Activated naive CD4-positive, alpha-beta T cell treated with anti-CD3 and anti-CD28 coated beads, Interleukin-2, amount 10 ng/mL, durations not matched to agents 7 days and 5 days (primary cell): ENCODE data around the gene CNNM1.

Source experiments
- CTCF ChIA-PET: fragments of 350-600 bp; sonication (Branson Sonifier 250); formaldehyde crosslinking; loops from one replicate; lab custom pipeline; 2021; ENCODE audit warnings: antibody characterized with exemption; lab: Charles Lee
- DNase-seq: peaks from one replicate; pipeline ENCODE4 v3.0.0-alpha.2; 2020
- H3K27ac Mint-ChIP-seq: one replicate; pipeline ENCODE4 v1.8.0; 2021; ENCODE audit warnings: mild to moderate bottlenecking, moderate library complexity, mixed read lengths
- H3K27me3 Mint-ChIP-seq: one replicate; pipeline ENCODE4 v1.8.0; 2021; ENCODE audit warnings: mild to moderate bottlenecking, mixed read lengths
- H3K36me3 Mint-ChIP-seq: one replicate; pipeline ENCODE4 v1.8.0; 2021; ENCODE audit warnings: mixed read lengths
- H3K4me1 Mint-ChIP-seq: one replicate; pipeline ENCODE4 v1.8.0; 2021; ENCODE audit warnings: mixed read lengths
- H3K4me3 Mint-ChIP-seq: one replicate; pipeline ENCODE4 v1.8.0; 2021; ENCODE audit warnings: mild to moderate bottlenecking, moderate library complexity, mixed read lengths
- H3K9me3 Mint-ChIP-seq: one replicate; pipeline ENCODE4 v1.8.0; 2021; ENCODE audit warnings: mixed read lengths

Gene CNNM1

DNA sequence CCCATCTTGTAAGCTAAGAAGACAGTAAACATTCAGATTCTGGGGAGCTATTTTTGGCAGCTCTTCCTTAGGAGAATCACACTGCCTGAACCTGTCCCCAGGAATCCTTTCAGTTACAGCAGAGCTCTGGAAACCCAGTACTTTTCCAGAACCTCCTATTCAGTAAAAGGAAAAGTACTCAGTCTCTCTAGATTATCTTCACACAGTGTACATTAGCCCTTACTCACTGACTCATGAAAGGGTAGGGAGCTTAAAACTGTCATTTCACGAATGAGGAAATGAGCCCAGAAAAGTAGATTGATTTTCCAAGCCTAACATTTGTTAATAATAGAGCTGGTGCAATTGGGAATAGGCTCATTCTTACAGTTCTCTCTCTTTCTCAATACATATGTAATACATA is 3.9 kb upstream of the CNNM1 start:
- peaks cover 5% of the 10 kb centered on the region for H3K4me1 Mint-ChIP-seq
- no peaks in the 10 kb centered on the region for H3K9me3 Mint-ChIP-seq
- DNase-seq: no peak
- peaks cover 28% of the 10 kb centered on the region for H3K27me3 Mint-ChIP-seq
- CTCF ChIA-PET: no interaction called here
- no peaks in the 10 kb centered on the region for H3K36me3 Mint-ChIP-seq
- H3K27ac Mint-ChIP-seq: no peak overlapping the region
- H3K4me3 Mint-ChIP-seq: no peak overlapping the region

DNA sequence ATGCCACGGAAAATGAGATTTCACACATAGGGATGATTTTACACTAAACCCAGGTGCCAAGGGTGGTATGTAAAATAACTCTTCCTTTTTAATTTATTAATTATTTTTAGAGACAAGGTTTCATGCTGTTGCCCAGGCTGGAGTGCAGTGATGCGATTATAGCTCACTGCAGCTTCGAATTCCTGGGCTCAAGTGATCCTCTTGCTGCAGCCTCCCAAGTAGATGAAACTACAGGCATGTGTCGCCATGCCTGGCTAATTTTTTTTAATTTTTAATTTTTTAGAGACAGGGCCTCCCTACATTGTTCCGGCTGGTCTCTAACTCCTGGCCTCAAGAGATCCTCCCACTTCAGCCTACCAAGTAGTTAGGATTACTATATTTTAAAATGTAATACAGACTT is 2.3 kb upstream of the CNNM1 start:
- CTCF ChIA-PET: interaction anchor here (0.6 kb wide), 1 partner anchor 747 kb away, joined by 3 read pairs; no protein-coding TSS in a partner anchor
- Mint-ChIP-seq H3K36me3 (peaks cover under 1% of the 10 kb centered on the region), H3K27ac (no peak overlapping the region), H3K9me3 (no peaks in the 10 kb centered on the region), H3K4me3 (no peak overlapping the region), H3K27me3 (peaks cover 40% of the 10 kb centered on the region), H3K4me1 (peaks cover 14% of the 10 kb centered on the region)
- DNase-seq: no peak

DNA sequence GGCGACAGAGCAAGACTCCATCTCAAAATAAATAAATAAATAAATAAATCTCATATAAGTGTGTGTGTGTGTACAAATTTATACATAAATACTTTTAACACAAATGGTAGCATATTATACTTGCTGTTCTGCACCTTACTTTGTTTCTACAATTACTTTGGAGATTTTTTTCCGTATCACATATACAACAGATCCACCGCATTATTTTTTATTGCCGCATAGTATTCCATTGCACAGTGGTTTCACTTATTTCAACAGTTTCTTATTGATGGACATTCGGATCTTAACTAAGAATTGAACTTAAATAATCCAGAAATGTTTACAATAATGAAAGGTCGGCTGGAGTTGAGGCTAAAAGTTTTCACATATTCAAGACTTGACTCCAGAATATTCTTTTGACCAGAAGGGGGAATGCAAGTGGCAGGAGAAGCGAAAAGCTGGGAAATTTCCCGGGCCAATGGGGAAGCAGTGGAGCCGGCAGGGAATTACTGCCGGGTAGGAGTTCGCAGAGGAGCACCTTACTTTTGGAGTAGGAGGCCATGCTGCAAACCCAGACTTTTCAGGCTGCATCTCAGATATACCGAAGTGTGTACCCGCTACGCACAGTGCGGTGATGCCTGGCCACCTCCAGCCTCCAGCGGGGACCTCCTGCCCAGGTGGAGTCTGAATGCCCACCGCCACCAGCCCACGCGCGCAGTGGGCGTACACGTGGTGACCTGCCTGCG is 415 bp upstream of the CNNM1 start:
- H3K36me3 Mint-ChIP-seq: peaks cover 2% of the 10 kb centered on the region
- no peak overlapping the region for H3K27ac Mint-ChIP-seq
- no peak for DNase-seq
- peak overlapping the region; percentile 65 for H3K4me3 Mint-ChIP-seq
- peaks cover 14% of the 10 kb centered on the region for H3K4me1 Mint-ChIP-seq
- H3K27me3 Mint-ChIP-seq: peaks cover 52% of the 10 kb centered on the region
- no peaks in the 10 kb centered on the region for H3K9me3 Mint-ChIP-seq
- CTCF ChIA-PET: no interaction called here

DNA sequence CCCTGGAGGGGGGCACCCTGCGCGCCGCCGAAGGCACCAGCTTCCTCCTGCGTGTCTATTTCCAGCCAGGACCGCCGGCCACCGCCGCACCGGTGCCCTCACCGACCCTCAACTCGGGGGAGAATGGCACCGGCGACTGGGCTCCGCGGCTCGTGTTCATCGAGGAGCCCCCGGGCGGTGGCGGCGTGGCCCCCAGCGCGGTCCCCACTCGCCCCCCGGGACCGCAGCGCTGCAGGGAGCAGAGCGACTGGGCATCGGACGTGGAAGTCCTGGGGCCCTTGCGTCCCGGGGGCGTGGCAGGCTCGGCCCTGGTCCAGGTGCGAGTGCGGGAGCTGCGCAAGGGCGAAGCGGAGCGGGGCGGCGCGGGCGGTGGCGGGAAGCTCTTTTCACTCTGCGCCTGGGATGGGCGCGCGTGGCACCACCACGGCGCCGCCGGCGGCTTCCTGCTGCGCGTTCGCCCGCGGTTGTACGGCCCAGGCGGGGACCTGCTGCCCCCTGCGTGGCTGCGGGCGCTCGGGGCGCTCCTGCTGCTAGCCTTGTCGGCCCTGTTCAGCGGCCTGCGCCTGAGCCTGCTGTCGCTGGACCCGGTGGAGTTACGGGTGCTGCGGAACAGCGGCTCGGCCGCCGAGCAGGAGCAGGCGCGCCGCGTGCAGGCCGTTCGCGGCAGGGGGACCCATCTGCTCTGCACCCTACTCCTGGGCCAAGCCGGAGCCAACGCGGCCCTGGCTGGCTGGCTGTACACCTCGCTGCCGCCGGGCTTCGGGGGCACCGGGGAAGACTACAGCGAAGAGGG is 594 bp downstream of the CNNM1 start:
- Mint-ChIP-seq H3K27me3 (peaks cover 52% of the 10 kb centered on the region), H3K4me3 (peak overlapping the region; percentile 65), H3K4me1 (peaks cover 14% of the 10 kb centered on the region), H3K36me3 (peaks cover 2% of the 10 kb centered on the region), H3K9me3 (no peaks in the 10 kb centered on the region), H3K27ac (no peak overlapping the region)
- peak; percentile 38 for DNase-seq
- CTCF ChIA-PET: no interaction called here

DNA sequence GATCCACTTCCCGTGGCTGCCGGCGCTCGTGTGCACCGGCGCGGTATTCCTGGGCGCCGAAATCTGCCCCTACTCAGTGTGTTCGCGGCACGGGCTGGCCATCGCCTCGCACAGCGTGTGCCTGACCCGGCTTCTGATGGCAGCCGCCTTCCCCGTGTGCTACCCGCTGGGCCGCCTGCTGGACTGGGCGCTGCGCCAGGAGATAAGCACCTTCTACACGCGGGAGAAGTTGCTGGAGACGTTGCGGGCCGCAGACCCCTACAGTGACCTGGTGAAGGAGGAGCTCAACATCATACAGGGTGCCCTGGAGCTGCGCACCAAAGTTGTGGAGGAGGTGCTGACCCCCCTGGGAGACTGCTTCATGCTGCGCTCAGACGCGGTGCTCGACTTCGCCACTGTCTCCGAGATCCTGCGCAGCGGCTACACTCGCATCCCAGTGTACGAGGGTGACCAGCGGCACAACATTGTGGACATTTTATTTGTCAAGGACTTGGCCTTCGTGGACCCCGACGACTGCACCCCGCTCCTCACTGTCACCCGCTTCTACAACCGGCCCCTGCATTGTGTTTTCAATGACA is 1.3 kb downstream of the CNNM1 start:
- DNase-seq: no peak
- CTCF ChIA-PET: no interaction called here
- Mint-ChIP-seq H3K27ac (no peak overlapping the region), H3K4me1 (peaks cover 14% of the 10 kb centered on the region), H3K36me3 (peaks cover 2% of the 10 kb centered on the region), H3K27me3 (peaks cover 52% of the 10 kb centered on the region), H3K4me3 (peak overlapping the region; percentile 53), H3K9me3 (no peaks in the 10 kb centered on the region)

DNA sequence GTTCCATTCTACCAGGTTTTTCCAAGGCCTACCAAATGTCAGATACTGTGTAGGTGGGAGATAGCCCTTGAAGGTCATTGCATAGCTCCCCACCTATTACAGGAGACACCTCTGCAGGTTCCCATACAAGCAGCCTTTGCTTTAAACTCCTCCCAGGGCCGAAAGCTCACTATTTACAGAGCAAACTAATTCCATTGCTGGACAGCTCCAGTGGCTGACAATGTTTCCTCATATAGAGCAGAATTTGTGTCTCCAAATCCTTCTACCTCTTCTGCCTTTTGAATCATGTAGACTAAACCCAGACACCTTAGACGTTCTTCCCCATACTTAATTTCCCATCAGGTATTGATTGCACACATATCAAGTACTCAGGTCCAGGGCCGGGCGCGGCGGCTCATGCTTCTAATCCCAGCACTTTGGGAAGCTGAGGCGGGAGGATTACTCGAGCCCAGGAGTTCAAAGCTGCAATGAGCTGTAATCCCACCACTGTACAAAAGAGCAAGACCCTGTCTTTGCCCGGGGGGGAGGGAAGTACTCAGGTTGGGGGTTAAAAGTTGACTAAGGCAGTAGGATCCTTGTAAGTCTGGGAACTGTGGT is 2.1 kb downstream of the CNNM1 start:
- CTCF ChIA-PET: no interaction called here
- Mint-ChIP-seq H3K27ac (peak overlapping the region; percentile 12), H3K27me3 (peaks cover 47% of the 10 kb centered on the region), H3K4me3 (peak overlapping the region; percentile 53), H3K36me3 (peaks cover 2% of the 10 kb centered on the region), H3K9me3 (no peaks in the 10 kb centered on the region), H3K4me1 (peaks cover 14% of the 10 kb centered on the region)
- DNase-seq: no peak

DNA sequence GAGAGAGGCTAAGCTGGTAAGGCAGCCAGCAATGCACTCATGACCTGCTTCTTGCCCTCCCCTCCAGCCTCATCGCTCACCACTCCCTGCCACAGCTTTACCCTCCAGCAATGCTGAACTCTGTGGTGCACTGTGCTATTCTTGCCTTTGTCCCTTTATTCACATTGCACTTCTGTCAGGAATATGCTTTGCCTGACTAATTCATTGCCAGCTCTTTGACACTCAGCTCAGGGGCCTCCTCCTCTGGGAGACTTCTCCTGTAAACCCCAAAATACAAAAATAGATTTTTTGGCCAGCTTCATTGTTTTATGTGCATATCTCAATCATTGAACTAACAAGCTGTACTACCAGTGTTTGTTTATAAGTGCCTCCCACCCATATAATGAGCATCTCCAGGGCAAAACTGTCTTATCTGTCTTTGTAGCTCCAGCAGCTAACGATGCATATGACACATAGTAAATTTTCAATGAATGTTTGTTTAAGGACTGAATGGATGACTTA is 8.2 kb downstream of the CNNM1 start:
- H3K27ac Mint-ChIP-seq: no peak overlapping the region
- H3K4me3 Mint-ChIP-seq: no peak overlapping the region
- DNase-seq: no peak
- no peaks in the 10 kb centered on the region for H3K36me3 Mint-ChIP-seq
- no peaks in the 10 kb centered on the region for H3K9me3 Mint-ChIP-seq
- peaks cover 7% of the 10 kb centered on the region for H3K4me1 Mint-ChIP-seq
- peaks cover 12% of the 10 kb centered on the region for H3K27me3 Mint-ChIP-seq
- CTCF ChIA-PET: no interaction called here

DNA sequence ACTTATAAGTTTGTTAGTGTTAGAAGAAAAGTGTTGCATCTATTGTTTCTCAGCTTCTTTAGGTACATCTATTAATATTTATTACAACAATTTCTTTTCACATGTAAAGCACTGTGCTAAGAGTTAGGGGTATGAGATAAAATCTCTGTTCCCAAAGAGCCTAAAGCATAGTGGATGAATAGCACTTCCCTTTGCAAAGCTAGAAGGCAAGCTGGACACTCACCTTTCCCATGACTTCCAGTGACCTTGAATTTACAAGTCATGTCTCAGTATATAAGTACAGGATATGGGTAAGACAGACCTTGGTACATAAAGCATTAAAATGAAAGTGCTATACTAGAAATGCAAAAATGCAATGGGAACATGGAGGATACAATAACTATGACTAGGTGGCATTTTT is 8.7 kb downstream of the CNNM1 start:
- Mint-ChIP-seq H3K27me3 (peaks cover 7% of the 10 kb centered on the region), H3K9me3 (no peaks in the 10 kb centered on the region), H3K36me3 (no peaks in the 10 kb centered on the region), H3K4me1 (peaks cover 7% of the 10 kb centered on the region), H3K27ac (no peak overlapping the region), H3K4me3 (no peak overlapping the region)
- no peak for DNase-seq
- CTCF ChIA-PET: no interaction called here

DNA sequence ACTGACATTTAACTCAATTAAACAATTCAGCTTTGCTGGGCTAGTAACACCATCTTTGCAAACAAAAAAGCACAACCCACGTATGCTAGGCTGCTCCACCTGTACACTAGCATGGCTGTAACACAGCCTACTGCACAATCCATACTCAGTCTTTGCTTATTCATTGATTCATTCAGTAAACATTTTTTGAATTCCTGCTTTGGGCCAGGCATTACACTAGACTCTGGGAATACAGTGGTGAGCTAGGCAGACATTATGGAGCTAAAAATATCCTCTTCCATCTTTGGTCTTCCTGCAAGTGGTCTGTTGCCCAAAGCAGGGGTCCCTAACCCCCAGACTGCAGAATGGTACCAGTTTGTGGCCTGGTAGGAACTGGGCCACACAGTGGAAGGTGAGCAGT is 9.9 kb downstream of the CNNM1 start:
- DNase-seq: no peak
- H3K4me1 Mint-ChIP-seq: peaks cover 7% of the 10 kb centered on the region
- H3K4me3 Mint-ChIP-seq: no peak overlapping the region
- no peak overlapping the region for H3K27ac Mint-ChIP-seq
- no peaks in the 10 kb centered on the region for H3K36me3 Mint-ChIP-seq
- CTCF ChIA-PET: no interaction called here
- no peaks in the 10 kb centered on the region for H3K9me3 Mint-ChIP-seq
- H3K27me3 Mint-ChIP-seq: peaks cover 5% of the 10 kb centered on the region

DNA sequence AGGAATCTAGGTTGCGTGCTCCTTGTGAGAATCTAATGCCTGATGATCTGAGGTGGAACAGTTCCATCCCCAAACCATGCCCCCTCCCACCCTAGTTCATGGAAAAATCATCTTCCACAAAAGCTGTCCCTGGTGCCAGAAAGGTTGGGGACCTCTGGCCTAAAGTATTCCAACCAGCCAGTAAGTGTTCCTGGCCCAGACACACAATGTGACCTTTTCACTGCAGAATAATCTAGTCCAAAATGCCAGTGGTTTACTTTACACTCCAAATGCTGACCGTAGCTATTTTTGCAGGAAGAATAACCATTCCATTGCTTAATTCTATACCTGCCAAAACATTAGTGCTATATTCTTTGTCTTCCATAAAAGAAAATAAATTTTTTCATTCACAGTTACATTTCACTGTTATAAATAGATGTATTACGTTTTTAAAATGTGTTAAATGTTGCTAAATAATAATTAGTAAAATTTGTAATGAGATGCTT is 10.4 kb downstream of the CNNM1 start:
- Mint-ChIP-seq H3K27ac (no peak overlapping the region), H3K27me3 (peaks cover 5% of the 10 kb centered on the region), H3K9me3 (no peaks in the 10 kb centered on the region), H3K36me3 (no peaks in the 10 kb centered on the region), H3K4me1 (peaks cover 7% of the 10 kb centered on the region), H3K4me3 (no peak overlapping the region)
- no peak for DNase-seq
- CTCF ChIA-PET: no interaction called here

DNA sequence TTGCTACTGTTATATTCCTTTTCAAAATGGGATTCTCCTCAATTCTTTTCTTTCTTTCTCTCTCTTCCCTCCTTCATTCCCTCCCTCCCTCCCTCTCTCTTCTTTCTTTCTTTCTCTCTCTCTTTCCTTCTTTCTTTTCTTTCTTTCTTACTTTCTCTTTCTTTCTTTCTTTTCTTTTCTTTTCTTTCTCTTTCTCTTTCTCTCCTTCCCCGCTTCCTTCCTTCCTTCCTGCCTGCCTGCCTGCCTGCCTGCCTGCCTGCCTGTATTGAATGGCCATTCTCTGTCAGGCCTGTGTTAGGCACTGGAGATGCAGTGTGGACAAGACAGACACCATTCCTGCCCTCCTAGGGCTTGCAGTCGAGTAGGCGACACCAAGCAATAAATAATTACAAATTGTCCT is 11.5 kb downstream of the CNNM1 start:
- H3K27ac Mint-ChIP-seq: no peak overlapping the region
- peaks cover 7% of the 10 kb centered on the region for H3K4me1 Mint-ChIP-seq

DNA sequence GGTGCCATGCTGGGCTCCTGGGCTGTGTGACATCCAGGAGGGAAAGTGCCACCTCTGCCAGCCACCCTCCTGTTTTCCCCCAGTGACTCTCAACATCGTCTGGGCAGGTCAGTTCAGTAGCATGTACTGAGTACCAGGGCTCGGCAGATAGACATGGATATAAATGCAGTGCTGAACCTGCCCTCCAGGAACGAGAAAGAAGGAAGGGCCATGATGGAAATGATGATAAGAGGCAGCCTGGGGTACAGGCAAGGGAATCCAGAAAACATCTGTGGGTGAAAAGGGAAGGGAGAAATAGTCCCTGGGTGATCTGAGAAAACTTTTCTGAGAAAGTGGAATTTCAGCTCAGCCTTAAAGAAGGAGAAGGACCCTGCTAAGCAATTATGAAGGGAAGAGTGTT is 12.1 kb downstream of the CNNM1 start:
- no peak for DNase-seq
- Mint-ChIP-seq H3K4me1 (peaks cover 7% of the 10 kb centered on the region), H3K9me3 (no peaks in the 10 kb centered on the region), H3K4me3 (no peak overlapping the region), H3K27me3 (peaks cover 5% of the 10 kb centered on the region), H3K27ac (no peak overlapping the region), H3K36me3 (no peaks in the 10 kb centered on the region)
- CTCF ChIA-PET: no interaction called here

More for the DNA sequence above, 11.5 kb downstream of the CNNM1 start:
- Mint-ChIP-seq H3K36me3 (no peaks in the 10 kb centered on the region), H3K27me3 (peaks cover 5% of the 10 kb centered on the region), H3K4me3 (no peak overlapping the region), H3K9me3 (no peaks in the 10 kb centered on the region)
- CTCF ChIA-PET: no interaction called here
- no peak for DNase-seq

DNA sequence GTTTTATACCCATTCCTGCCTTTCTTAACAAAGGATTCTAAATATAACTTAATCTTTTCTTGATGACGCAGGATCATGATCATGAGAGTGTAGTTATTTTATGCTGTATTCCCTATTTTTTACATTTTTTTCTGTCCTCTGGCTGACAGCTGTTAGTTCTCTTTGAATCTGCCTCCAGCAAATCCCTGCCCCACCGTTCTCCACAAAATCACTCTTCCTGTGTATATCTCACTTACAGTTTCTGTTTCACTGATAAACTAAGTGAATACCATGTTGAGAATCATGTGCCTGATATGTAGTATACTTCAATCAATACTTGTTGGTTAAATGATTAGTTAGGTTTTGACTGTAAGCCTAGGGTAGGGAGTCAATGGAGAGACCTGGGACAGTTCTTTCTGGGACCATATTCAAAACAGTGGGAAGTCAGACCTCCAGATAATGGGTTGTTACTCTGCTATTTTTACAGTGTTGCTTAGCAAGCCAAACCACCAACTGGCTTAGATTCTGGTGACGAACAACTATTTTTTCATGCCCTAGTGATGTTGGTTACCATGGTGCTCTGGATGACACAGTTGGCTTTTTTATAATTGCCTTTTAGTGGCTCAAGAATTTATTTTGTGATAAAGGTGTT is 12.8 kb downstream of the CNNM1 start:
- Mint-ChIP-seq H3K4me3 (no peak overlapping the region), H3K27ac (no peak overlapping the region), H3K9me3 (no peaks in the 10 kb centered on the region), H3K27me3 (peaks cover 5% of the 10 kb centered on the region), H3K4me1 (peaks cover 7% of the 10 kb centered on the region), H3K36me3 (no peaks in the 10 kb centered on the region)
- CTCF ChIA-PET: no interaction called here
- DNase-seq: no peak

DNA sequence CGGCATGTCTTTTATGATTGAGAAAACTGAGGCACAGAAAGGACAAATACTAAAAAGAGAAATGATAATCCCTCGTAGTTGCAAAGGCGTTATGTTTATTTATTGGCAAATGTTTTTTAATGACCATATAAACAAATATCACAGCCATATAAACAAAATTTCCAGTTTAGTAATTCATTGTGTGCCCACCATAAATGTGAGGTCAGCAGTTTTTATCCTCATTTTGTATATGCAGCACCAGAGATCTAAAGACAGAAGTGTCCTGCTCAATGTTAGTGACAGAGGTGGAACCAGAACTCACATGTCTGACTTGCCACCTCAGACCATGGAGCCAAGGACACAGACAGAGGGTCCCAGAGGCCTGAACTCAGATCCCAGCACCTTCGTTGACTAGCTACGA is 14.1 kb downstream of the CNNM1 start:
- Mint-ChIP-seq H3K27me3 (peaks cover 5% of the 10 kb centered on the region), H3K4me1 (peaks cover 7% of the 10 kb centered on the region), H3K9me3 (no peaks in the 10 kb centered on the region), H3K27ac (no peak overlapping the region), H3K4me3 (no peak overlapping the region), H3K36me3 (no peaks in the 10 kb centered on the region)
- DNase-seq: no peak
- CTCF ChIA-PET: no interaction called here
